HepG2 (cell line): Measurements from ENCODE around the gene CLEC18C. TPM values are rescaled to one million over a fixed set of nuclear protein-coding genes. Genes with fewer than 3 reads are reported as not detected.

ENCODE experiments used
- ARID2 ChIP-seq: sonication (generic); formaldehyde crosslinking; IDR thresholded peaks from 2 replicates; pipeline ENCODE4 v1.8.1; 2022; ENCODE audit warnings: mild to moderate bottlenecking, missing genetic modification reagents, borderline replicate concordance
- ATF7-NPFF ChIP-seq: sonication (generic); formaldehyde crosslinking; IDR thresholded peaks from 2 replicates; pipeline ENCODE4 v1.8.1; 2023; ENCODE audit warnings: mild to moderate bottlenecking, low read depth, missing genetic modification reagents, moderate library complexity
- LCORL ChIP-seq, 2 experiments: fragments of 450-650 bp in 1 of 2; sonication (generic) in 1 of 2; formaldehyde crosslinking in 1 of 2; IDR thresholded peaks; 2 replicates each; pipeline versions ENCODE4 v1.5.0 to v1.6.1; 2017 to 2020; ENCODE audit warnings: antibody characterized with exemption in 1 of 2, missing genetic modification reagents in 1 of 2
- MIER3 ChIP-seq: IDR thresholded peaks from 2 replicates; pipeline ENCODE4 v1.6.1; 2016; ENCODE audit warnings: missing compliant biosample characterization, borderline replicate concordance
- MTF1 ChIP-seq: sonication (generic); formaldehyde crosslinking; IDR thresholded peaks from 2 replicates; pipeline ENCODE4 v1.5.0; 2020; ENCODE audit warnings: missing genetic modification reagents
- MXI1 ChIP-seq: IDR thresholded peaks from 3 replicates; pipeline ENCODE4 v1.6.1; 2012; ENCODE audit warnings: low read depth, low read length, inconsistent platforms, borderline replicate concordance
- MYC ChIP-seq: sonication (generic); formaldehyde crosslinking; IDR thresholded peaks from 2 replicates; pipeline ENCODE4 v1.9.0; 2021; ENCODE audit warnings: missing genetic modification reagents, borderline replicate concordance
- SMAD3 ChIP-seq: sonication (generic); formaldehyde crosslinking; IDR thresholded peaks from 2 replicates; pipeline ENCODE4 v1.4.0; 2020; ENCODE audit warnings: missing genetic modification reagents
- SRSF1 ChIP-seq: fragments of 200-400 bp; formaldehyde crosslinking; optimal IDR thresholded peaks from 2 replicates; pipeline ENCODE3; 2017; ENCODE audit warnings: mild to moderate bottlenecking, low read depth, low read length, moderate library complexity
- ZNF274 ChIP-seq: sonication (generic); formaldehyde crosslinking; IDR thresholded peaks from 2 replicates; pipeline ENCODE4 v1.5.1; 2020; ENCODE audit warnings: mild to moderate bottlenecking, missing genetic modification reagents
- ZNF354B ChIP-seq: sonication (generic); formaldehyde crosslinking; IDR thresholded peaks from 2 replicates; pipeline ENCODE4 v1.8.0; 2022; ENCODE audit warnings: mild to moderate bottlenecking, missing genetic modification reagents
- ZNF367 ChIP-seq: sonication (generic); formaldehyde crosslinking; IDR thresholded peaks from 2 replicates; pipeline ENCODE4 v1.4.0; 2020; ENCODE audit warnings: missing genetic modification reagents, borderline replicate concordance
- ZNF562 ChIP-seq: sonication (generic); formaldehyde crosslinking; IDR thresholded peaks from 2 replicates; pipeline ENCODE4 v1.8.0; 2022; ENCODE audit warnings: missing genetic modification reagents, borderline replicate concordance
- polyA plus RNA-seq, 8 experiments: library from polyadenylated mRNA; depleted of rRNA in 3 of 8; stranded (reverse) in 7 of 8; unstranded in 1 of 8; fragments of >200 nt; fragmentation: Illumina TruSeq in 4 of 8; extraction: Trizol in 4 of 8; gene quantifications; 2 replicates each; pipeline versions ENCODE4 v1.2.1 to v1.2.3, GENCODE V29; 2011 to 2016; ENCODE audit warnings: low read depth in 4 of 8, missing spikeins in 1 of 8, mixed read lengths in 1 of 8; ENCODE audit not compliant: insufficient read depth in 1 of 8
- total RNA-seq, 5 experiments: library from RNA; depleted of rRNA; stranded (reverse); fragments of >200 nt; fragmentation: Illumina TruSeq; extraction: Trizol; gene quantifications; 2 replicates each; pipeline ENCODE4 v1.2.3, GENCODE V29; 2016; ENCODE audit warnings: low read depth in 1 of 5
- TF ChIP-seq, protein P1 (sequence below): sonication (generic); formaldehyde crosslinking; IDR thresholded peaks from 2 replicates; pipeline ENCODE4 v1.4.0; 2020; ENCODE audit warnings: low read depth, mild to moderate bottlenecking, missing genetic modification reagents
- TF ChIP-seq, protein P2 (sequence below): sonication (generic); formaldehyde crosslinking; IDR thresholded peaks from 2 replicates; pipeline ENCODE4 v1.4.0; 2020; ENCODE audit warnings: missing genetic modification reagents, low read depth, mild to moderate bottlenecking, borderline replicate concordance
- TF ChIP-seq, protein P3 (sequence below): sonication (generic); formaldehyde crosslinking; IDR thresholded peaks from 2 replicates; pipeline ENCODE4 v1.5.1; 2020; ENCODE audit warnings: mild to moderate bottlenecking, missing genetic modification reagents, moderate library complexity
- TF ChIP-seq, protein P4 (sequence below), 2 experiments: sonication (generic) in 1 of 2; formaldehyde crosslinking in 1 of 2; IDR thresholded peaks; 2 replicates each; pipeline versions ENCODE4 v1.4.0 to v1.6.1; 2018 to 2020; ENCODE audit warnings: missing genetic modification reagents in 2 of 2, borderline replicate concordance in 1 of 2, low read depth in 1 of 2, mild to moderate bottlenecking in 1 of 2, missing biosample characterization in 1 of 2
- TF ChIP-seq, protein P5 (sequence below): sonication (generic); formaldehyde crosslinking; IDR thresholded peaks from 2 replicates; pipeline ENCODE4 v1.8.0; 2022; ENCODE audit warnings: mild to moderate bottlenecking, missing genetic modification reagents; ENCODE audit not compliant: insufficient replicate concordance

CLEC18C gene
- total and polyA plus RNA-seq, 2 of the 13 experiments (the other 11 are each of a cell fraction or from before 2014, with no cell fraction given) = 0.15 to 0.29 TPM

DNA sequence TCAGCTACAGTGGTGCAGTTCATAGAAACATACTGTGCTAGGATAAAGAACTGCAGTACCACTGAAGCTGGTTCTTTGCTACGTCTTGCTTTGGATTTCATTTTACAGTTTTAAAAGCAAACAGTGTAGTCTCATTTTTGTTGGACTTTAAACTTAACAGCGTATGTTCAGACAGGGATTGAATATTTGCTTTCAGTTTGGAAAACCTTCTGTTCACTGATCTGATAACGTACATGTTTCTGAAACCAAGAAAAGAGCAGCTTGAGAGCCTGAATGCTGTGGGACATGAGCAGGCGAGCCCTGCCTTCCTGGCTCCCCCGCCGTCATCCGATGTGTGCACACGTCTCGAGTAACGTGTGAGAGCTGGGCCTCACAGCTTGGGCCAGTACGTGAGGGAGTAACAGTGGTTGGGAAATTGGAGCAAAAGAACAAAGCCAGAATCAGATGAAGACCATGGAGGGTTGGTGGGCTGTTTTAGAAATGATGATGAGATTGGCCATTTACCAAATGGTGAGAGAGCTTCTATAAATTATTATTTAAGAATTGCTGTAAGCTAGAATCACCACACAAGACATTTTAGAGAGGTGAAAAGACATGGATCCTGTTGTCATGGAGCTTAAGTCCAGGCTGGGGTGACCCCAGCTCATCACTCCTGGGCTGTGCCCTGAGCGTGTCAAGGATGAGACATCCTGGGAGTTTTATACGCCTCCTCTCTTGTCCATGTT is 20.8 kb upstream of the CLEC18C start (continued):
- TF ChIP-seq ATF7-NPFF (no peak), LCORL (IDR thresholded peaks at IDR 0.05) (no peak), LCORL (CRISPR knock-in tag; IDR thresholded peaks at IDR 0.05) (peak; percentile 82), MIER3 (peak; percentile 75; the same call in 1 of the 2 replicates), MYC (CRISPR knock-in tag) (peak; percentile 48; the same call in 1 of the 2 replicates), SMAD3 (CRISPR knock-in tag) (peak; percentile 79), MXI1 (peak; percentile 15; the same call in 1 of the 3 replicates), ZNF354B (CRISPR knock-in tag) (0 out of 2 replicates have a peak, but pooled peaks have one; percentile 61), ZNF274 (CRISPR knock-in tag) (peak; percentile 62), SRSF1 (no peak), ARID2 (CRISPR knock-in tag) (peak; percentile 62), ZNF562 (CRISPR knock-in tag) (no peak), MTF1 (CRISPR knock-in tag) (peak; percentile 98), ZNF367 (no peak)
- TF ChIP-seq, protein P1, sequence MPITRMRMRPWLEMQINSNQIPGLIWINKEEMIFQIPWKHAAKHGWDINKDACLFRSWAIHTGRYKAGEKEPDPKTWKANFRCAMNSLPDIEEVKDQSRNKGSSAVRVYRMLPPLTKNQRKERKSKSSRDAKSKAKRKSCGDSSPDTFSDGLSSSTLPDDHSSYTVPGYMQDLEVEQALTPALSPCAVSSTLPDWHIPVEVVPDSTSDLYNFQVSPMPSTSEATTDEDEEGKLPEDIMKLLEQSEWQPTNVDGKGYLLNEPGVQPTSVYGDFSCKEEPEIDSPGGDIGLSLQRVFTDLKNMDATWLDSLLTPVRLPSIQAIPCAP = no peak
- TF ChIP-seq, protein P2, sequence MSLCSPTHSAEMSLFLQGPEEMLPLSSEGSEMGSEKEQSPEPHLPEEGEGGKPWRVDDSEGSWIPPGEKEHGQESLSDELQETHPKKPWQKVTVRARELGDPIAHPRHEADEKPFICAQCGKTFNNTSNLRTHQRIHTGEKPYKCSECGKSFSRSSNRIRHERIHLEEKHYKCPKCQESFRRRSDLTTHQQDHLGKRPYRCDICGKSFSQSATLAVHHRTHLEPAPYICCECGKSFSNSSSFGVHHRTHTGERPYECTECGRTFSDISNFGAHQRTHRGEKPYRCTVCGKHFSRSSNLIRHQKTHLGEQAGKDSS (CRISPR knock-in tag) = no peak
- TF ChIP-seq, protein P3, sequence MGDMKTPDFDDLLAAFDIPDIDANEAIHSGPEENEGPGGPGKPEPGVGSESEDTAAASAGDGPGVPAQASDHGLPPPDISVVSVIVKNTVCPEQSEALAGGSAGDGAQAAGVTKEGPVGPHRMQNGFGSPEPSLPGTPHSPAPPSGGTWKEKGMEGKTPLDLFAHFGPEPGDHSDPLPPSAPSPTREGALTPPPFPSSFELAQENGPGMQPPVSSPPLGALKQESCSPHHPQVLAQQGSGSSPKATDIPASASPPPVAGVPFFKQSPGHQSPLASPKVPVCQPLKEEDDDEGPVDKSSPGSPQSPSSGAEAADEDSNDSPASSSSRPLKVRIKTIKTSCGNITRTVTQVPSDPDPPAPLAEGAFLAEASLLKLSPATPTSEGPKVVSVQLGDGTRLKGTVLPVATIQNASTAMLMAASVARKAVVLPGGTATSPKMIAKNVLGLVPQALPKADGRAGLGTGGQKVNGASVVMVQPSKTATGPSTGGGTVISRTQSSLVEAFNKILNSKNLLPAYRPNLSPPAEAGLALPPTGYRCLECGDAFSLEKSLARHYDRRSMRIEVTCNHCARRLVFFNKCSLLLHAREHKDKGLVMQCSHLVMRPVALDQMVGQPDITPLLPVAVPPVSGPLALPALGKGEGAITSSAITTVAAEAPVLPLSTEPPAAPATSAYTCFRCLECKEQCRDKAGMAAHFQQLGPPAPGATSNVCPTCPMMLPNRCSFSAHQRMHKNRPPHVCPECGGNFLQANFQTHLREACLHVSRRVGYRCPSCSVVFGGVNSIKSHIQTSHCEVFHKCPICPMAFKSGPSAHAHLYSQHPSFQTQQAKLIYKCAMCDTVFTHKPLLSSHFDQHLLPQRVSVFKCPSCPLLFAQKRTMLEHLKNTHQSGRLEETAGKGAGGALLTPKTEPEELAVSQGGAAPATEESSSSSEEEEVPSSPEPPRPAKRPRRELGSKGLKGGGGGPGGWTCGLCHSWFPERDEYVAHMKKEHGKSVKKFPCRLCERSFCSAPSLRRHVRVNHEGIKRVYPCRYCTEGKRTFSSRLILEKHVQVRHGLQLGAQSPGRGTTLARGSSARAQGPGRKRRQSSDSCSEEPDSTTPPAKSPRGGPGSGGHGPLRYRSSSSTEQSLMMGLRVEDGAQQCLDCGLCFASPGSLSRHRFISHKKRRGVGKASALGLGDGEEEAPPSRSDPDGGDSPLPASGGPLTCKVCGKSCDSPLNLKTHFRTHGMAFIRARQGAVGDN (CRISPR knock-in tag) = peak; percentile 91
- TF ChIP-seq, protein P4, sequence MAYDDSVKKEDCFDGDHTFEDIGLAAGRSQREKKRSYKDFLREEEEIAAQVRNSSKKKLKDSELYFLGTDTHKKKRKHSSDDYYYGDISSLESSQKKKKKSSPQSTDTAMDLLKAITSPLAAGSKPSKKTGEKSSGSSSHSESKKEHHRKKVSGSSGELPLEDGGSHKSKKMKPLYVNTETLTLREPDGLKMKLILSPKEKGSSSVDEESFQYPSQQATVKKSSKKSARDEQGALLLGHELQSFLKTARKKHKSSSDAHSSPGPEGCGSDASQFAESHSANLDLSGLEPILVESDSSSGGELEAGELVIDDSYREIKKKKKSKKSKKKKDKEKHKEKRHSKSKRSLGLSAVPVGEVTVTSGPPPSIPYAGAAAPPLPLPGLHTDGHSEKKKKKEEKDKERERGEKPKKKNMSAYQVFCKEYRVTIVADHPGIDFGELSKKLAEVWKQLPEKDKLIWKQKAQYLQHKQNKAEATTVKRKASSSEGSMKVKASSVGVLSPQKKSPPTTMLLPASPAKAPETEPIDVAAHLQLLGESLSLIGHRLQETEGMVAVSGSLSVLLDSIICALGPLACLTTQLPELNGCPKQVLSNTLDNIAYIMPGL (CRISPR knock-in tag; IDR thresholded peaks at IDR 0.05; ENCODE audit: borderline replicate concordance in 1 of 2, low read depth in 1 of 2) = 0 out of 4 replicates have a peak, but pooled peaks of 1 of the 2 experiments have one; percentile 36
- TF ChIP-seq, protein P5, sequence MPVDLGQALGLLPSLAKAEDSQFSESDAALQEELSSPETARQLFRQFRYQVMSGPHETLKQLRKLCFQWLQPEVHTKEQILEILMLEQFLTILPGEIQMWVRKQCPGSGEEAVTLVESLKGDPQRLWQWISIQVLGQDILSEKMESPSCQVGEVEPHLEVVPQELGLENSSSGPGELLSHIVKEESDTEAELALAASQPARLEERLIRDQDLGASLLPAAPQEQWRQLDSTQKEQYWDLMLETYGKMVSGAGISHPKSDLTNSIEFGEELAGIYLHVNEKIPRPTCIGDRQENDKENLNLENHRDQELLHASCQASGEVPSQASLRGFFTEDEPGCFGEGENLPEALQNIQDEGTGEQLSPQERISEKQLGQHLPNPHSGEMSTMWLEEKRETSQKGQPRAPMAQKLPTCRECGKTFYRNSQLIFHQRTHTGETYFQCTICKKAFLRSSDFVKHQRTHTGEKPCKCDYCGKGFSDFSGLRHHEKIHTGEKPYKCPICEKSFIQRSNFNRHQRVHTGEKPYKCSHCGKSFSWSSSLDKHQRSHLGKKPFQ = no peak
